ENCODE measurements around the gene ZKSCAN5. TPM values are rescaled to one million over a fixed set of nuclear protein-coding genes. Genes with fewer than 3 reads are reported as not detected.

The ZKSCAN5 gene
- total RNA-seq, 2 experiments from 2014 or later = 13.9 TPM

GRCh38 chr7:99472561-99473314, 31.7 kb upstream of the ZKSCAN5 start, which contains the start of gene ZNF789:
Gene ZNF789 (plus strand): TSS chr7:99472890. CDS start chr7:99476457, 3,567 bp downstream.
- ATAC-seq (peak; percentile 98), DNase-seq (peak; percentile 99)
- peaks cover 38% of the 10 kb centered on the region for H3K4me1 Mint-ChIP-seq (ENCODE audit: low read depth)
- H3K36me3 Mint-ChIP-seq (ENCODE audit: low read depth) = peaks cover 29% of the 10 kb centered on the region
- H3K4me3 Mint-ChIP-seq = peak within 1 kb of the TSS; percentile 97
- ChIA-PET POLR2A (interaction anchor here (0.9 to 1.4 kb wide), 5 partner anchors 27 to 97 kb away, joined by 3 to 6 read pairs (median 4); partner anchors contain the start of genes BUD31, PDAP1, ZKSCAN5 and ZNF394), CTCF (interaction anchor here (1.2 kb wide), 1 partner anchor 27 kb away, joined by 4 read pairs; the partner anchor contains the start of gene ZNF394)
- H3K9me3 Mint-ChIP-seq (ENCODE audit: insufficient read depth) = no peaks in the 10 kb centered on the region
- H3K27me3 Mint-ChIP-seq (ENCODE audit: low read depth) = peaks cover 2% of the 10 kb centered on the region
- H3K27ac Mint-ChIP-seq = peak within 1 kb of the TSS; percentile 93

GRCh38 chr7:99473315-99473596, 31.2 kb upstream of the ZKSCAN5 start:
- H3K4me1 Mint-ChIP-seq (ENCODE audit: low read depth) = peaks cover 43% of the 10 kb centered on the region
- peak overlapping the region; percentile 93 for H3K27ac Mint-ChIP-seq
- peaks cover 2% of the 10 kb centered on the region for H3K27me3 Mint-ChIP-seq (ENCODE audit: low read depth)
- no peaks in the 10 kb centered on the region for H3K9me3 Mint-ChIP-seq (ENCODE audit: insufficient read depth)
- ChIA-PET CTCF (interaction anchor here (1.2 to 1.3 kb wide), 2 partner anchors 8 to 27 kb away, joined by 4 read pairs; partner anchors contain the start of gene ZNF394), POLR2A (interaction anchor here (0.7 to 1.4 kb wide), 6 partner anchors 27 to 653 kb away, joined by 3 to 6 read pairs (median 4); partner anchors contain the start of genes BUD31, PDAP1, ZKSCAN5 and ZNF394)
- peak overlapping the region; percentile 97 for H3K4me3 Mint-ChIP-seq
- ATAC-seq (peak; percentile 2), DNase-seq (no peak)
- peaks cover 34% of the 10 kb centered on the region for H3K36me3 Mint-ChIP-seq (ENCODE audit: low read depth)

- ChIA-PET POLR2A (interaction anchor here (2.3 kb wide), 1 partner anchor 24 kb away, joined by 15 read pairs; the partner anchor contains the start of gene ZNF394), CTCF (interaction anchor here (1.2 to 1.4 kb wide), 2 partner anchors 25 to 67 kb away, joined by 3 to 4 read pairs; partner anchors contain the start of genes BUD31 and PDAP1)
Measured at GRCh38 chr7:99476107-99476506, 28.4 kb upstream of the ZKSCAN5 start.

GRCh38 chr7:99478464-99479440, 25.7 kb upstream of the ZKSCAN5 start:
- peak; percentile 28 for ATAC-seq
- ChIA-PET CTCF (no interaction called here), POLR2A (interaction anchor here (0.5 to 1.2 kb wide), 2 partner anchors 72 to 79 kb away, joined by 3 read pairs; no protein-coding TSS in a partner anchor)
- peaks cover 42% of the 10 kb centered on the region for H3K4me1 Mint-ChIP-seq (ENCODE audit: low read depth)
- H3K27ac Mint-ChIP-seq = peak overlapping the region; percentile 76
- no peaks in the 10 kb centered on the region for H3K27me3 Mint-ChIP-seq (ENCODE audit: low read depth)
- no peak overlapping the region for H3K4me3 Mint-ChIP-seq
- peaks cover 58% of the 10 kb centered on the region for H3K36me3 Mint-ChIP-seq (ENCODE audit: low read depth)
- H3K9me3 Mint-ChIP-seq (ENCODE audit: insufficient read depth) = no peaks in the 10 kb centered on the region
- DNase-seq = no peak

More at GRCh38 chr7:99476107-99476506, 28.4 kb upstream of the ZKSCAN5 start:
- Mint-ChIP-seq H3K27ac (no peak overlapping the region), H3K4me1 (ENCODE audit: low read depth) (peaks cover 53% of the 10 kb centered on the region), H3K4me3 (no peak overlapping the region), H3K27me3 (ENCODE audit: low read depth) (peaks cover 1% of the 10 kb centered on the region), H3K36me3 (ENCODE audit: low read depth) (peaks cover 56% of the 10 kb centered on the region), H3K9me3 (ENCODE audit: insufficient read depth) (no peaks in the 10 kb centered on the region)
- DNase-seq = no peak
- ATAC-seq = no peak

GRCh38 chr7:99485094-99485493, 19.4 kb upstream of the ZKSCAN5 start:
- CTCF ChIA-PET = no interaction called here
- POLR2A ChIA-PET = no interaction called here

GRCh38 chr7:99489235-99489634, 15.2 kb upstream of the ZKSCAN5 start:
- ChIA-PET POLR2A (interaction anchor here (1.0 kb wide), 1 partner anchor 15 kb away, joined by 3 read pairs; no protein-coding TSS in a partner anchor), CTCF (interaction anchor here (0.9 kb wide), 1 partner anchor 9 kb away, joined by 3 read pairs; no protein-coding TSS in a partner anchor)
- peak; percentile 37 for ATAC-seq
- Mint-ChIP-seq H3K36me3 (ENCODE audit: low read depth) (peaks cover 72% of the 10 kb centered on the region), H3K9me3 (ENCODE audit: insufficient read depth) (peaks cover 13% of the 10 kb centered on the region), H3K27me3 (ENCODE audit: low read depth) (no peaks in the 10 kb centered on the region), H3K4me1 (ENCODE audit: low read depth) (no peaks in the 10 kb centered on the region), H3K4me3 (no peak overlapping the region), H3K27ac (no peak overlapping the region)
- DNase-seq = no peak

More at GRCh38 chr7:99485094-99485493, 19.4 kb upstream of the ZKSCAN5 start:
- Mint-ChIP-seq H3K4me3 (no peak overlapping the region), H3K27ac (peak overlapping the region; percentile 18), H3K9me3 (ENCODE audit: insufficient read depth) (no peaks in the 10 kb centered on the region), H3K27me3 (ENCODE audit: low read depth) (no peaks in the 10 kb centered on the region), H3K36me3 (ENCODE audit: low read depth) (peaks cover 61% of the 10 kb centered on the region), H3K4me1 (ENCODE audit: low read depth) (peaks cover 2% of the 10 kb centered on the region)
- DNase-seq (no peak), ATAC-seq (no peak)

- peaks cover 77% of the 10 kb centered on the region for H3K36me3 Mint-ChIP-seq (ENCODE audit: low read depth)
- POLR2A ChIA-PET = interaction anchor here (0.7 to 2.0 kb wide), 2 partner anchors 9 to 82 kb away, joined by 3 to 8 read pairs; partner anchors contain the start of genes BUD31 and ZNF394
- H3K4me1 Mint-ChIP-seq (ENCODE audit: low read depth) = no peaks in the 10 kb centered on the region
- no peak overlapping the region for H3K4me3 Mint-ChIP-seq
- no peaks in the 10 kb centered on the region for H3K27me3 Mint-ChIP-seq (ENCODE audit: low read depth)
- no peak overlapping the region for H3K27ac Mint-ChIP-seq
- no peak for ATAC-seq
- DNase-seq = no peak
- CTCF ChIA-PET = no interaction called here
- peaks cover 15% of the 10 kb centered on the region for H3K9me3 Mint-ChIP-seq (ENCODE audit: insufficient read depth)
Measured at GRCh38 chr7:99490878-99491277, 13.6 kb upstream of the ZKSCAN5 start.

- DNase-seq = no peak
- ATAC-seq = no peak
- H3K27ac Mint-ChIP-seq = no peak overlapping the region
- peaks cover 78% of the 10 kb centered on the region for H3K36me3 Mint-ChIP-seq (ENCODE audit: low read depth)
- POLR2A ChIA-PET = no interaction called here
- no peak overlapping the region for H3K4me3 Mint-ChIP-seq
- CTCF ChIA-PET = no interaction called here
- peaks cover 12% of the 10 kb centered on the region for H3K4me1 Mint-ChIP-seq (ENCODE audit: low read depth)
- peaks cover 15% of the 10 kb centered on the region for H3K9me3 Mint-ChIP-seq (ENCODE audit: insufficient read depth)
- no peaks in the 10 kb centered on the region for H3K27me3 Mint-ChIP-seq (ENCODE audit: low read depth)
Measured at GRCh38 chr7:99493823-99494222, 10.6 kb upstream of the ZKSCAN5 start.

GRCh38 chr7:99497766-99498545, 6.5 kb upstream of the ZKSCAN5 start:
- H3K4me3 Mint-ChIP-seq = peak overlapping the region; percentile 93
- DNase-seq = no peak
- peaks cover 75% of the 10 kb centered on the region for H3K36me3 Mint-ChIP-seq (ENCODE audit: low read depth)
- no peak for ATAC-seq
- H3K4me1 Mint-ChIP-seq (ENCODE audit: low read depth) = peaks cover 23% of the 10 kb centered on the region
- H3K9me3 Mint-ChIP-seq (ENCODE audit: insufficient read depth) = peaks cover 12% of the 10 kb centered on the region
- peak overlapping the region; percentile 78 for H3K27ac Mint-ChIP-seq
- H3K27me3 Mint-ChIP-seq (ENCODE audit: low read depth) = no peaks in the 10 kb centered on the region
- POLR2A ChIA-PET = interaction anchor here (0.7 to 3.9 kb wide), 3 partner anchors 60 to 156 kb away, joined by 3 to 57 read pairs (median 4); partner anchors contain the start of genes BUD31, PDAP1 and ZNF655
- CTCF ChIA-PET = interaction anchor here (0.7 kb wide), 1 partner anchor 9 kb away, joined by 3 read pairs; no protein-coding TSS in a partner anchor

GRCh38 chr7:99498546-99498944, 5.9 kb upstream of the ZKSCAN5 start:
- Mint-ChIP-seq H3K27ac (peak overlapping the region; percentile 99), H3K4me1 (ENCODE audit: low read depth) (peaks cover 24% of the 10 kb centered on the region), H3K4me3 (peak overlapping the region; percentile 93), H3K36me3 (ENCODE audit: low read depth) (peaks cover 70% of the 10 kb centered on the region), H3K9me3 (ENCODE audit: insufficient read depth) (peaks cover 10% of the 10 kb centered on the region), H3K27me3 (ENCODE audit: low read depth) (no peaks in the 10 kb centered on the region)
- no peak for DNase-seq
- ChIA-PET POLR2A (interaction anchor here (1.1 to 3.9 kb wide), 2 partner anchors 27 to 59 kb away, joined by 4 to 57 read pairs; partner anchors contain the start of gene ZNF655), CTCF (no interaction called here)
- ATAC-seq = no peak
